NCI-H2171 (cell line): ENCODE results near the gene PPP1R12B.
"Not testable (repeated sequence)": the region's sequence is repeated elsewhere in the genome, so short reads cannot be mapped to it uniquely, and the experiment has no call there.

Experiments used
- DNase-seq: peaks from one replicate; lab custom pipeline; 2025; lab: John Stamatoyannopoulos, UW

PPP1R12B gene

DNA sequence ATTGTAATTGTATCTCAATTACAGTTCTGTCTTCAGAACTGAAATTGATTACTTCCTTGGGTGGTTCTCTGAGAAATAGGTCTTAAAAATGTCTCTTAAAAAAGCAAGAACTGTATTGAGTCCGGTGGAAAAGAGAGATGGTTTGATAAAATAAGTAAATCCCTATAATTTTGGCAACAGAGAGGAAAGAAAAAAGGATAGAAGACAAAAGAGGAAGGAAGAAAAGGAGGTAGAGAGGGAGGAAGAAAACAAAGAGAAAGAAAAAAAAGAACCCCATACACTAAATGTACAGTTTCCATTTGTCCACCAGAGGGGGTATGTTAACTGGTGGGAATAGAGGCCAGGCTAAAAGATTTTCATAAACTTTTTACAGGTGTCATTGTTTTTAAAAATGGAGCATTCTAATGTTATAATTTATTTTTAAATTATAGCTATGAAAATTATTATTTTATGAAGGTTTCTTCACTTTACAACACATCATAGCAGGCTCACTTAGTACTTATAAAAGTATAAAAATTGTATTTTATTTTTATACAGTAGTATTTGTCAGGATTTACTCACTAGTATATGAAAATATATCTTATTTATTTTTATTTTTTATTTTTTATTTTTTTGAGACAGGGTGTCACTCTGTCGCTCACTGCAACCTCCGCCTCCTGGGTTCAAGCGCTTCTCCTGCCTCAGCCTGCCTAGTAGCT lies 4.7 kb upstream of the PPP1R12B start:
- peak; percentile 55 for DNase-seq

GRCh38 chr1:202348005-202348508 lies 442 bp upstream of the PPP1R12B start:
- DNase-seq = no peak

DNA sequence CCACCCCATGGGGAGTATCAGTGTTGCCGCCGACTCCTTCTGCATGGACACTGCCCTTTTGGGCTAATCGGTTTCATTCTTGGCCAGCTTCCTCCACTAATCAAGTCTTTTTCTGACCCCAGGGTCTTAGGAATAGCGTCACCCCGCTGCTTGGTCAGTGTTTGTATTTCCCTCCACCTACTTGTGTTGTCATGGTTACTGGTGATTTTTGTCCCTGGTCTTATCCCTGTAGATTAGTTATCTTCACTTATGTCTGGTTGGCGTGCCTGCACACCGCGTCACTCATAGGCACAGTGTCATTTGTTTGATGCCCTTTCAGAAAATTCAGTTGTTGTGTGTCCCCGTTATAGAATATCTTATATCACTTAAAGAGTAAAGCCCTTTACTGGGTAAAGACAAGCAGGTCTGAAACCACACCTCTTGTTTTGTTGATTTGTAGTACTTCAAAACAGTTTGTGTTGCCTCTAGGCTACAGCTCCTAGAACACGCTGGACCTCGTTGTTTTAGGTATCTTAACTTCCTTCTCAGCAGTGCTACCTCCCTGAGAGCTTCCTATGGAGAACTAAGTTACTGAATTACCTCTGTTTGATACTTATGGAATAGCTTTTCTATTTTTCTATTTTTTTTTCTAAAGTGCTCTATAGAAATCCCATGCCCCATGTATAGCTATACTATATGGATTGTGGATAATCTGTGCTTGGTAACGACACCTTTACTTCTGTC lies 868 bp downstream of the PPP1R12B start:
- no peak for DNase-seq

DNA sequence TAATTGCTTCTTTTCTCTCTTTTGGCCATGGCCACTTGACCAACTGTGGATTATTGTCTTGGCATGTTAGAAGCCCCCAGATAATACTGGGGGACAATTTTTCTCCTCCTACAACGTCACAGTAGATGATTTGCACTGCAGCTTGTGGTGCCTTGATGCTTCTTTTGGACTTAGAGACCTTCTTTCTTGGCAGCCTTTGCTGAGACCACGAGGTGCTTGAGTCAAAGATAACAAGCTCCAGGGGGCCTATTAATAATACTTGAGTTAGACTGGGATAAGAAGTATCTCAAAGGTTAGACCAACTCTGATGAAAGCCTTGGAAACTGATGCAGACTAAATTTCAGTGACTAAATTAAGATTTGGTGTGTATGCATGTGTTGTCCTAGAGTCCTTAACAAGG lies 3.2 kb downstream of the PPP1R12B start:
- no peak for DNase-seq

DNA sequence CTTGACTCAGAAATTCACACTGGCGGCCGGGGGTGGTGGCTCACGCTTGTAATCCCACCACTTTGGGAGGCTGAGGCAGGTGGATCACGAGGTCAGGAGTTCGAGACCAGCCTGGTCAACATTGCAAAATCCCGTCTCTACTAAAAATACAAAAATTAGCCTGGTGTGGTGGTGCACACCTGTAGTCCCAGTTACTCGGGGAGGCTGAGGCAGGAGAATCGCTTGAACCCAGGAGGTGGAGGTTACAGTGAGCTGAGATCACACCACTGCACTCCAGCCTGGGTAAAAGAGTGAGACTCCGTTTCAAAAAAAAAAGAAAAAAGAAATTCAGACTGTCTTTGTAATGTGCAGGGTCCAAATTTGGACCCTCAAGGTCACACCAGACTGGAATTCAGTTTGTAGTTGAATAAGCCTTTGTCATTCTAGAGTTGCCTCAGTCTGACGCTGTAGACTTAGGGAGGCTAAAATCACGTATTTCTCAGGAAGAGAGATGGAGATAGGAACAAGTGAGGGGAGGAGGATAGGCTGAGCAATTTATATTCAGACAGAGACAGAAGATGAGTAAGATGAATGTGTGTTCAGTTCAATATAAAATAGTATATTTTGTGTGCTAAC lies 4.2 kb downstream of the PPP1R12B start:
- not testable (repeated sequence) for DNase-seq

- DNase-seq = no peak
Measured at GRCh38 chr1:202355944-202356553, 7.5 kb downstream of the PPP1R12B start.

DNA sequence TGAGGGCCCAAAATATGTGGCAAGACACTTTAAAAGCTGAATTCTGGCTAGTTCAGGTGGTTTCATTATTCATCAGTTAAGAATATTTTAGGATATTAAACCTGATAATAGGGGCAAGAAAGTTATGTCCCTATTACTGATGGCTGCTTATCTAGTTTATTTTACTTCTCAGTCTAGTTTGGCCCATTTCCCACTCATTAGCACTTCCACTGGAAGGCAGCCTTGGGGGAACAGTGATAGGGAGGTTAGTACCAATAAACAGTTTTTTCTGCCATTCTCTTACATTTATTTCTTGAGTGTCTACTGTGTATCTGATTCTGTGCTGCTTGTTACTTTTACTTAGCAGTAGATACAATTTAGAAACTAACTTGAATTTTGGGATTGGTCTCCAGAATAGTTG lies 9.0 kb downstream of the PPP1R12B start:
- DNase-seq = no peak

DNA sequence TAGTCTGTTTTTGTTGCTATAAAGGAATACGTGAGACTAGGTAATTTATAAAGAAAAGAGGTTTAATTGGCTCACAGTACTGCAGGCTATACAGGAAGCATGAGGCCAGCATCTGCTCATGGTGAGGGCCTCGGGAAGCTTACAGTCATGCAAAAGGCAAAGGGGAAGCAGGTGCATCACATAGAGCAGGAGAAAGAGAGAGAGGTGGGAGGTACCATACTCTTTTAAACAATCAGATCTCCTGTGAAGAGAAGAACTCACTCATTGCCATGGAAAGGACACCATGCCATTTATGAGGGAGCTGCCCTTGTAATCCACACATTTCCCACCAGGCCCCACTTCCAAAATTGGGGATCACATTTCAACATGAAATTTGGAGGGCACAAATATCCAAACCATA lies 12.7 kb downstream of the PPP1R12B start:
- DNase-seq = no peak

DNA sequence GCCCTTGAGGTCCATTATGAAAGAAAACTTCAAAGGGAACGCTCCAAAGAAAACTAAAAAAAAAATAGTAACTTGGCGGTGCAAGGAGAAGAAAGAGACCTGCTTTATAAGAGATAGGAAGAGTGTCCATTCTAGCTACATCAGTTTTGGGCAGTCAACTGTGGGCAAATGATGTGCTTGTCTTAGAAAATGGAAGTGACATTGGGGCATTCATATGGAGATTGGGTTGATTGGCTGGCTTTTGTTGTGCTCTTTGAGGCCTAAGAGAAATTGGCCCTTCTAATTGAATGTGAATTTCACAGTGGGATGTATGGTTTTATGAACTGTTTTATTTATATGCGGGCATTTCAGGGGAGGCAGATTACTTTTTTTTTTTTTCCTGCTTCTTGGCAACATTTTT lies 13.2 kb downstream of the PPP1R12B start:
- DNase-seq = no peak

DNA sequence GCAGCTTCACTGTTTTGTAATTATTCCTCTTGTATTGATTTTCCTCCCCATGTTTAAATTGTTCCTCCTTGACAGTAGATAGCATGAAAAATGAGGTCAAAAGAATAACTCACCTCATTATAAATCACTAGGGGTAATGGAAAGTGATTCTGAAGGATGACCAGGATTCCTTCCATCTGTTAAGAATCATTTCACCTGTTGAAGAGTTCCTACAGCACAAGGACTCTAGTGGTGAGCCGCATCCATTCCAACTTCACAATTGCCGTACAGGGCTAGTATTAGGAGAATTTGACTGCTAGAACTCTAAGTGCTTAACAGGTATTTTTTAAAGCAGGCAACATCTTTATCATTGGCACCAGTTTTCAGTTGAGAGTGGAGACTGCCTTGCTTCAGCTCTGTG lies 13.7 kb downstream of the PPP1R12B start:
- no peak for DNase-seq

DNA sequence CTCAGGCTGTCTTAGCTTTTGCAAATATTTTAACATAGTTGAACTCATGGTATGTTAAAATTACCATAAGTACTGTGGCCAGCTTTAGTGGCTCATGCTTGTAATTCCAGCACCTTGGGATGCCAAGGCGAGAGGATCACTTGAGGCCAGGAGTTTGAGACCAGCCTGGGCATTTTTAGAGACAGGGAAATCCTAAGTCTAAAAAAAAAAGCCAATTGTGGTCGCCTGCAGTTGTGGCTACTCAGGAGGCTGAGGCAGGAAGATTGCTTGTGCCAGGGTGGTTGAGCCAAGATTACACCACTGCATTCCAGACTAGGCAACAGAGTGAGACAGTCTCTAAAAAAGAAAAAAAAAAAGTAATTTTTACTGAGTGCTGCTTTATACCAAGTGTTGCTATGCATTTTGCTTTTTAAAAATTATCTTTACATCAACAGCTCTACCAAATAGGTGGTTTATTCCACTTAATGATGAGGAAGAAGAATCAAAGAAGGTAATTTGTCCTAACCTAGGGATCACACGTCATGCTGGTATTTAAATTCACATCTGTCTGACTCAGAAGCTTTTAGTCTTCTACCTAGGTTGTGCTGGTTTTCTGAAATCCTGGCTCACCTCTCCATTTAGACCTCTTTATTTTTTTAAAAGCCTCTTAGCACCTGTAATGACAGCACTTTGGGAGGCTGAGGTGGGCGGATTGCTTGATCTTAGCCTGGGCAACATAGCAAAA lies 16.8 kb downstream of the PPP1R12B start:
- DNase-seq = no peak

DNA sequence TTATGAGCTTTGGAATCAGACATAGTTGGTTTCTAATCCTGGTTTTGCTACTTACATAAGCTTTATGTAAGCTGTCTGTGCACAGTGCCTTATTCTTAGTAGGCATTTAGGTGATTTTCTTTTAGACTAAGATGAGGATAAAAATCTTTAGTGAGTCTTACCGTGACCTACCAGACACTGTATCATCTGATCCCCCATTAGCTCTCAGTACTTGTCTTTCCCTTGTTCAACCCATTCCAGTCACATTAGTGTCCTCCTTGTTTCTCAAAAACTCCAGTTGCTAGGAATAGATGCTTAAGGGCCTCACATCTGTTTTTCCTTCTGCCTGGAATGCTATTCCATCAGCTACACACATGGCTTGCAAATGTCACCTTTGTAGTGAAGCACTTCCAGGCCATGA lies 18.8 kb downstream of the PPP1R12B start:
- DNase-seq = no peak

DNA sequence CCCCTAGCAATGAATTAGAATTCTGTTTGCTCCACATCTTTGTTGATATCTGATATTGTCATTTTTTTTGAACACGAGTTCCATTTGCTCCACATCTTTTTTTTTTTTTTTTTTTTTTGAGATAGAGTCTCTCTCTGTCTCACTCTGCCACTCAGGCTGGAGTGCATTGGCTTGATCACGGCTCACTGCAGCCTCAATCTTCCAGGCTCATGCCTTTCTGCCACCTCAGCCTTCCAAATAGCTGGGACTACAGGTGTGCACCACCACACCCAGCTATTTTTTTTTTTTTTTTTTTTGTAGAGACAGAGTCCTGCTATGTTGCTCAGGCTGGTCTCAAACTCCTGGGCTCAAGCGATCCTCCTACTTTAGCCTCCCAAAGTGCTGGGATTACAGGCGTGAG lies 22.4 kb downstream of the PPP1R12B start:
- not testable (repeated sequence) for DNase-seq

DNA sequence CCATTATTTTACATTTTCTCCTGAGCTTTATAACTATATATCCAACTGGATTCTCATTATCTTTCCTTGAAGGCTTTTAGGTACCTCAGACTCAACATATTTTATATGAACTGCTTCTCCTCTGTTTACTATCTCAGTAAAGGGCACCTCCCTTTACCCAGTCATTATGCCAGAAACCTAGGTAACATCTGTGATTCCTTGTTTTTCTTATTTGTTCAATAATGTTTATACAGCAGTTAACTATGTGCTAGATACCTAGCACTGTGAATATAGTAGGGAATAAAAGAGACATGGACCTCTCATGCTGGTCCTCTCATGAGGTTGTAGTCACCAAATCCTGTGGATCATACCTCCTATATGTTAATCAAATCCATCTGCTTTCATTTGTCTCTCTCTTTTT lies 25.6 kb downstream of the PPP1R12B start:
- no peak for DNase-seq

- not testable (repeated sequence) for DNase-seq
Measured at GRCh38 chr1:202375175-202375574, 26.7 kb downstream of the PPP1R12B start.

- DNase-seq = no peak
Measured at GRCh38 chr1:202376247-202376646, 27.7 kb downstream of the PPP1R12B start.

- not testable (repeated sequence) for DNase-seq
Measured at GRCh38 chr1:202379884-202380529, 31.5 kb downstream of the PPP1R12B start.

DNA sequence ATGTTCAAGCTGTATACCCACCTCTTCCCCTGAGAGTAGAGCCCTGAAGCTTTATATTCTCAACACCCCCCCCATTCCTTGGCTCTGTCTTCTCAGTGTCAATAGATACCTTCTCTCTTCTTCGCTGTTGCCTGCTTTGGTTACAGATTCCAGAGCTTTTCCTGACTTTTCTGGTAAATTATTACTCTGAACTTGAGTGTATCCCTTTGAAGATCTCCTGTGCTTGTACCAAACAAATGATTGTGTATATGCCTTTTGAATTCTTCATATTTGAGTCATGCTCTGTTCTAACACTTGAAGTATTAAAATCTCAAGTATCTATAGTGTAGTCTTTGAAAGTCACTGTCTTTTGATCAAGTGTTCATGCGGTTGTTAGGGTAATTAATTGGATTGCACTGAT lies 32.0 kb downstream of the PPP1R12B start:
- DNase-seq = not testable (repeated sequence)

DNA sequence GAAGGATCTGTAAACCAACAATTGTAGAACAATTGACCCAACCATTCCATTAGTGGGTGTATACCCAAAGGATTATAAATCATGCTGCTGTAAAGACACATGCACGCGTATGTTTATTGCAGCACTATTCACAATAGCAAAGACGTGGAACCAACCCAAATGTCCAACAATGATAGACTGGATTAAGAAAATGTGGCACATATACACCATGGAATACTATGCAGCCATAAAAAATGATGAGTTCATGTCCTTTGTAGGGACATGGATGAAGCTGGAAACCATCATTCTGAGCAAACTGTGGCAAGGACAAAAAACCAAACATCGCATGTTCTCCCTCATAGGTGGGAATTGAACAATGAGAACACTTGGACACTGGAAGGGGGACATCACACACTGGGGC lies 33.4 kb downstream of the PPP1R12B start:
- DNase-seq = not testable (repeated sequence)

- DNase-seq = not testable (repeated sequence)
Measured at GRCh38 chr1:202395831-202396230, 47.3 kb downstream of the PPP1R12B start.

DNA sequence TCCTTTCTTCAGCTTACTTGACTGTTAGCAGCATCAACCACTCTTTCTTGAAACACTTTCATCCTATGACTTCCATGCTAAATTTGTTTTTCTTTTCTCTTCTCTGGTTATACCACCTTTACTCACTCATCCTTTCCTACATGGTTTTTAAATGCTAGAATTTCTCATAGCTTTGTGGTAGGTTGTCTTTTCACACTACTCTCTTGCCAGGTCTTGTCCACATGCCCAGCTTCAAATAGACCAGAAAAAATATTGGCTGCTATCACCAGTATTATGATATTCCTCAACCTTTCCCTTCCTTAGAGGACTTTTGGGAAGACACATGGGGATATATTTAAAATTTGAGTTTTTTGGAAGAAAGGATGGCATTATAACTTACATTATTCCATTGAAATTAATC lies 48.8 kb downstream of the PPP1R12B start:
- DNase-seq = no peak
